Measurements from ENCODE around the gene LARP6.

- TF ChIP-seq CTCF (IDR thresholded peaks at IDR 0.05) (no peak), POLR2A (IDR thresholded peaks at IDR 0.05) (no peak)
These were observed 70.9 kb downstream of the LARP6 start for GRCh38 chr15:70783041-70783440.

Data from adrenal gland (tissue), 5 donors.